GM21515 (cell line): ENCODE results near the gene ZNF140.

ENCODE experiments used
- ATAC-seq: cut with Tn5 transposase; IDR thresholded peaks from one replicate; pipeline ENCODE4 v1.9.1; 2021; ENCODE audit not compliant: unreplicated experiment

The ZNF140 gene

DNA sequence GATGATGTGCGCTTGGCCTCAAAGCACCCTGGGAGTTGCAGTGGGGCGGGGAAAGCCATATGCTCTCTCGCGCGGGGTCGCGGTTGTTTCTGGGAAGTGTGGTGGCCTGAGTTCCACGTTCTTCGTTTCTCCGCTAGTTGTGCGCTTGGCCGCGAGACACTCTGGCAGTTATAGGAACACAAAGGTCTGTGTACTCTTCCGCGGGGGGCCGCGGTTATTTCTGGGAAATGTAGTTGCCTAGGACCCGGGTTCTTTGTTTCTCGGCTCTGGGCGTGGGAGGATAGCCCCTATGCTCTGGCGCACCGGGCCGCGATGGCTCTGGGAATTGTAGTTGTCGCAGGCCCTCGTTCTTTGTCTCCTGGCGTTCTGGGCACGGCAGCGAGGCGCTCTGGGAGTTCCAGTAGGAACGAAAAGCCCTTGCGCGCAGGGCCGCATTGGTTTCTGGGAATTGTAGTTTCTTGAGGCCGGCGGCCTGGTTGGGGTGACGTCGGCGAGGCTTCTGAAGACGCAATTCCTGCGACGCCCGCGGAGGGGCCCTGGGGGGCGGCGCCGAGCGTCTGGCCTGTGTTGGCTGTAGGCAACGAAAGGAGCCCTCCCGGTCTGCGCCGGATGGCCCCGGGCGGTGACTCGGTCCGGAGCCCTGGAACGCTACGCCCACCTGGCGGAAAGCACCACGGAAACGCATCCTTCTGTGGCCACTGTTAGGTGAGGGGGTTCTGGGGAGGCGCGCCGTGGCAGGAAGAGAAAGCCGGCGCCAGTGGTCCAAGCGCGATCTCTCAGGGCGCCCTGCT lies at the start of gene ZNF140:
TSS of gene ZNF140 (plus strand) at position 556 of the 791 bp plus-strand sequence. CDS start 398 bp downstream, outside the sequence.
- peak; percentile 74 for ATAC-seq

DNA sequence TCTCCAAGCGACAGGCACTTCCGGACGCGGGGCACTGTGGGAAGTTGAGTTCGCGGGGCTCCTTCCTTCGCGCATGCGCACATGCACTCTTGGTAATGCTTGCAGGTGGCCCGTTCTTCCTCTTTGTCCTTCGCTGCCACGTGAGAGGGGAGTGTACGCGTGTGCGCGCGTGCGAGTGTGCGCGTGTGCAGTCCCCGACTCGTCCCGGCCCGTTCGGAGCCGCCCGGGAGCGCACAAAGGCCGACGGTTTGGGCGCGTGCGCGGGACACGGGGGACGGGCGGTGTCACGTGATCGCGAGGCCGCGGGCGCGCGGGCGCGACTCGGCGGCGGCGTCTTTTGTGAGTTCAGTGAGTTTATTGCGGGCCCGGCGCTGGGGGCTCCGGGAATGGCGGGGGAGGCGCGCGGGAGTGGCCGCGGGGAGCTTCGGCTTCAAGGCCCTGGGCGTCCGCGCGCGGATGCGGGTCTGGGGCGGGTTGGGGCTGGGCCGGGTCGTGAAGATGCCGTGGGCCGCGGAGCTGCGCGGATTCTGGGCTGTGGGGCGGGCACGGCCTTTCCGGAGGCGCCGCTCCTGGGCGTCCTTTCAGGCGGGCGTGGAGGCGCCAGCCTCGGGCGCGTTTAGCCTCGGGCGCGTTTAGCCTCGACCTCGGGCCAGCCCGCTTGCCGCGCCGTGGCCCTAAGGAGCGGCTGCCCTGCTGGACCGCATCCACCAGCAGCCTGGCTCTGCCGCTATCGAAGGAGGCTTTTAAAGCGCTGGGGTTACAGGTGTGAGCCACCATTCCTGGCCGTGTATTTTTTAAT lies 43.3 kb upstream of the ZNF140 start, which contains the start of gene ZNF84:
TSS of gene ZNF84 (plus strand) at position 303 of the 799 bp plus-strand sequence. CDS start 3,959 bp downstream, outside the sequence.
- ATAC-seq: peak; percentile 96

DNA sequence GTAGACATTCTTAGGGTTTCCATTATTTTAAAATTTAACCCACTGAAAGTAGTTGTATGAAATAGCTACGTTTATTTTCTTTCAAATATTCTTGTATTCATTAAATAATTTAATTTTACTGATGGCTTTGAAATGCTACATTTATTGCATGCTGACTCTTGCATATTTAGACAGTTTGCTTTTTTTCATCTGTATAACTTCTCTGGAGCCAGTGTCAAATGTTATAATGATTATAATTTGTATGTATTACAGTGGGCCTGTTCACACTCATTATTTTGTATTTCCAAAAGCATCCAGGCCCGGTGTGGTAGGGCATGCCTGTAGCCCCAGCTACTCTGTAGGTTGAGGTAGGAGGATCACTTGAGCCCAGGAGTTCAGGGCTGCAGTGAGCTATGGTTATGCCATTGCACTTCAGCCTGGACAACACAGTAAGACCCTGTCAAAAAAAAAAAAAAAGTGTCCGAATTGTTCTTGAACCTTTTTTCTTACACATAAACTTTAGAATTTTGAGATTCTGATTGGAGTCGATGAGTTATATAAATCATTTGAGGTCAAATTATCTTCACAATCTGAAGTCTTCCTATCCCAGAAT lies 42.5 kb upstream of the ZNF140 start:
- ATAC-seq: no peak

DNA sequence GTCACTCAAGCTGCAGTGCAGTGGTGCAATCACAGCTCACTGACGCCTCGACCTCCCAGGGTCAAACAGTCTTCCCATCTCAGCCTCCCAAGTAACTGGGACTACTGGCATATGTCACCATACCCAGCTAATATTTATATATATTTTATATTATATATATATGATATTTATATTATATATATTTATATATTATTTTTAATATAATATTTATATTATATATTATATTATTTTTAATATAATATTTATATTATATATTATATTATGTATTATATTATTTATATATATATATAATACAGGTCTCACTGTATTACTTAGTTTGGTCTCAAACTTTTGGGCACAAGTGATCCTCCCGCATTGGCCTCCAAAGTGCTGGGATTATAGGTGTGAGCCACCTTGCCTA lies 34.0 kb upstream of the ZNF140 start:
- no peak for ATAC-seq

DNA sequence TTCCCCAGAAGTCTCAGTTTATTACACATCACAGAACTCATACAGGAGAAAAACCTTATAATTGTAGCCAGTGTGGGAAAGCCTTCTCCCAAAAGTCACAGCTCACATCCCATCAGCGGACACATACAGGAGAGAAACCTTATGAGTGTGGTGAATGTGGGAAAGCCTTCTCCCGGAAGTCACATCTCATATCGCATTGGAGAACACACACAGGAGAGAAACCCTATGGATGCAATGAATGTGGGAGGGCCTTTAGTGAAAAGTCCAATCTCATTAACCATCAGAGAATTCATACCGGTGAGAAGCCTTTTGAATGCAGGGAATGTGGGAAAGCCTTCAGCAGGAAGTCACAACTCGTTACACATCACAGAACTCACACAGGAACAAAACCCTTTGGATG lies 23.3 kb upstream of the ZNF140 start:
- no peak for ATAC-seq

DNA sequence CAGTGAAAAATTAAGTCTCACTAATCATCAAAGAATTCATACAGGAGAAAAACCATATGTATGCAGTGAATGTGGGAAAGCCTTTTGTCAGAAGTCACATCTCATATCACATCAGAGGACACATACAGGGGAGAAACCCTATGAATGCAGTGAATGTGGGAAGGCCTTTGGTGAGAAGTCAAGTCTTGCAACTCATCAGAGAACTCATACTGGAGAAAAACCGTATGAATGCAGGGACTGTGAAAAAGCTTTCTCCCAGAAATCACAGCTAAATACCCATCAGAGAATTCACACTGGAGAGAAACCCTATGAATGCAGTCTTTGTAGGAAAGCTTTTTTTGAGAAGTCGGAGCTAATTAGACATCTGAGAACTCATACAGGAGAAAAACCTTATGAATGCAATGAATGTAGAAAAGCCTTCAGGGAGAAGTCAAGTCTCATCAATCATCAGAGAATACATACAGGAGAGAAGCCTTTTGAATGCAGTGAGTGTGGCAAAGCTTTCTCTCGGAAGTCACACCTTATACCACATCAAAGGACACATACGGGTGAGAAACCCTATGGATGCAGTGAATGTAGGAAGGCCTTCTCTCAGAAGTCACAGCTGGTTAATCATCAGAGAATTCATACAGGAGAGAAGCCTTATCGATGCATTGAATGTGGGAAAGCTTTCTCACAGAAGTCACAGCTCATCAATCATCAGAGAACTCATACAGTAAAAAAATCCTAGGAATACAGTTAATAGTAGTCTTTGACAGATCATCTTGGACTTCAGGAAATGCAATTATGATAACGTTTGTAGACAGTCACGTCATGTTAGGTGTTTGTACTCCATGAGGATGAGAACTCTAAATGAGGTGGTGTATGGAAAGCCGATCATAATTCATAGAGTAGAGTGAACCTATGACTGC lies 22.3 kb upstream of the ZNF140 start:
- ATAC-seq: no peak

DNA sequence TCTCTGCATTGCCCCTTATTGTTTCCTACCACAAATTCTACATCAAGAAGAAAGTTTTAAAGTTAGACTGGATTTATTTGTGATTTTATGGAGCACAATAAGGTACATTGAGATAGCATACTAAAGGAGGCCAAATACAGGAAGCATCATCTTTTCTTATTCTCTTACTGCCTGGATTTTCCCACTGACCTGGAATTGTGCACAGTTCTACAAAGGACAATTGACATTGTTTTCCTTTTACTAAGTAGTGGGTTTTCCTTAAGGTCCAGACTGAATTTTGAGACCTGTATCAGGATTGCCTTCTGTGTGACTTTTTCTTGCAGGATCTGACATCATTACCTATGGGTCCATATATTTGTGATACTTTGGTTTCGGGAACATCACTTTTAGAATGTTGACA lies 18.8 kb upstream of the ZNF140 start:
- ATAC-seq: no peak

DNA sequence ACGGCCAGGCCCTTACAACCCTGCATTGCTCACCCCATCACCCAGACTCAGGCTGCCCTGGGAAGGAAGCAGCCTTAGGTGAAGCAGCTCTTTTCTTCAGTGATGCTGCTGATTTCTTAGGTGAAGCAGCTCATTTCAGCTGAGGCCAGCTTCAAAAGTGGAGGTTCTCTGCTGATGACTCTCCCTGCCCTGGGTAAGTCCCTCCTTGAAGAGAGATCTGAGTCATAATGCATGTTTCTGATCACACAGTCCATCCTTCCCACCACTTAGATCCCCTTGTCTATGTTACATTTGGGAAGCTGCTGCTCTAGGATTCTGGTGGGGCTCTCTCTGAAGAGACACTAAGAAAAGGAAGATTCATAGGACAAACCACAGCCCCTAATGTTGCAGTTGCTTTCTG lies 17.2 kb upstream of the ZNF140 start:
- ATAC-seq: no peak

DNA sequence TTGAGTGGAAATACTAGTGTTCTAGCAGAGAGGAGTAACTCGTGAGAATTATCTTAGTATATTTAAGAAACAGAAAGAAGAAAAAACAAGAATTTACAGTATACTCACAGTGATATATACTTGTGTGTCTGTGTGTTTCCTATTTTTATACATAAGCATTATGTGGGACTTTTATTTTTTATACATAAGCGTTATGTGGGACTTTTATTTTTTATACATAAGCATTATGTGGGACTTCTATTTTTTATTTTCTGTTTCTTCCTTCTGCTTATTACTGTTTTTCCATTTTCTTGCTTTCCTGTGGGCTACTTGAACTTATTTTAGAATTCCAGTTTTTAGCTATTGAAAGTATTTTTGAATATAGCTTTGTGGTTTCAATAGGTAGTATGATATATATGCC lies 6.9 kb upstream of the ZNF140 start:
- no peak for ATAC-seq

DNA sequence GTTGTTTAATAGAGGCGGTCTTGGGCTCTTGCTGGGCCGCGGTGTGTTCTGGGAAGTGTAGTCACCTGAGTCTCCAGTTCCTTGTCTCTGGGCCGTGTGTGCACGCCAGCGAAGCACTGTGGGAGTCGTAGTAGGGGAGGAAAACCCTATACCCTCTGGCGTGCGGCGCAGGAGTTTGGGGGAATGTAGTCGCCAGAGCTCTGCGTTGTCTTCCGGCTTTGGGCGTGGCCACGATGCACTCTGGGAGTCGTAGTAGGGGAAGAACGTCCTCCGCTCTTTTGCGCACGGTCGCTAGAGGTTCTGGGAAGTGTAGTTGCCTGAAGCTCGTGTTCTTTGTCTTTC lies 726 bp upstream of the ZNF140 start:
- peak; percentile 84 for ATAC-seq

DNA sequence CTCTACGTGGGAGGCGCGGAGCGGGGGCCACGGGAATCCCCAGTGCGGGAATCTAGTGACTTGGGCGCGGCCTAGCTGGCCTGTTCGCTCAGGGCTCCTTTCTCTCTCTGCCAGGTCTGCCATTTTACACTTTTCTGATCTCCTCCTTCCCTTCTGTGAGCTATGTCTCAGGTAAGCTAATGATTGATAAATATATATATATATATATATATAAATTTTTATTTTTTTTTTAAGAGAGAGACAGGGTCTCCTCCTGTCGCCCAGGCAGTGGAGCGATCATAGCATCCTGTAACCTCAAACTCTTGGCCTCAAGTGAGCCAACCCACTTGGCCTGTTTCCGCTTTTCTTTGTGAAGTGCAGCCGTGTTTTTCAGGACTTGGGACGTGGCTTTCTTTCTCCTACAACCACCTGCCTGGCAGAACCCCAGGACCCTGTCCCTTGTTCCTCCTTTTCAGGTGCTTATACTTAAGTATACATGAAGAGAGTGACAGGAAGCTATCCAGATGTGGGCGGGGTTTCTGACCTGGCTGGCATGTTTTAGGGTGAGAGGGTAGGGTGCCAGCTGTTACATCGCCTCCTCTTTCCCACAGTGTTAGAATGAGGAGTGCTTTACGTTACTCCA lies 547 bp downstream of the ZNF140 start:
- ATAC-seq: no peak

DNA sequence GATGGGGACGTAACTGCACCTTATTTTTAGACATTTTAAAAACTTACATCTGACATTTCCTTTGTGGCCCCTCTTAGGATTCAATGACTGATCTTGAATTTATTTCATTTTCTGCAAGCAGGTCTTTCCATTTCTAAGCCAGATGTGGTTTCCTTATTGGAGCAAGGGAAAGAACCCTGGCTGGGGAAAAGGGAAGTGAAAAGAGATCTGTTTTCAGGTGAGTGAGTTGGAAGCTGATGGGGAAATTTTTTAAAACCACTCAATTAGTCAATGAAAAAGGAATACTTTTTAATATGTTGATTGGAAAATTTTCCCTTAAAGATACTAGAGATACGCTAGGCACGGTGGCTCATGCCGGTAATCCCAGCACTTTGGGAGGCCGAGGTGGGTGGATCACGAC lies 2.6 kb downstream of the ZNF140 start:
- no peak for ATAC-seq

DNA sequence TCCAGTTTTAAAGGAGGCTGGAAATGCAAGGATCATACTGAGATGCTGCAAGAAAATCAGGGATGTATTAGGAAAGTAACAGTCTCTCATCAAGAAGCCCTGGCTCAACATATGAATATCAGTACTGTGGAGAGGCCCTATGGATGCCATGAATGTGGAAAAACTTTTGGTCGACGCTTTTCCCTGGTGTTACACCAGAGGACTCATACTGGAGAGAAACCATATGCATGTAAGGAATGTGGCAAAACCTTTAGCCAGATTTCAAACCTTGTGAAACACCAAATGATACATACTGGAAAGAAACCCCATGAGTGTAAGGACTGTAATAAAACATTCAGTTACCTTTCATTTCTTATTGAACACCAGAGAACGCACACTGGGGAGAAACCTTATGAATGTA lies 24.9 kb downstream of the ZNF140 start:
- ATAC-seq: no peak

DNA sequence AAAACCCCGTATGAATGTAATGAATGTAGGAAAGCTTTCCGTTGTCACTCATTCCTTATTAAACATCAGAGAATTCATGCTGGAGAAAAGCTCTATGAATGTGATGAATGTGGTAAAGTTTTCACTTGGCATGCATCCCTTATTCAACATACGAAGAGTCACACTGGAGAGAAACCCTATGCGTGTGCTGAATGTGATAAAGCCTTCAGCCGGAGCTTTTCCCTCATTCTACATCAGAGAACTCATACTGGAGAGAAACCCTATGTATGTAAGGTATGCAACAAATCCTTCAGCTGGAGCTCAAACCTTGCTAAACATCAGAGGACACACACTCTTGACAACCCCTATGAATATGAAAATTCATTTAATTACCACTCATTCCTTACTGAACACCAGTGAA lies 25.5 kb downstream of the ZNF140 start:
- ATAC-seq: no peak

DNA sequence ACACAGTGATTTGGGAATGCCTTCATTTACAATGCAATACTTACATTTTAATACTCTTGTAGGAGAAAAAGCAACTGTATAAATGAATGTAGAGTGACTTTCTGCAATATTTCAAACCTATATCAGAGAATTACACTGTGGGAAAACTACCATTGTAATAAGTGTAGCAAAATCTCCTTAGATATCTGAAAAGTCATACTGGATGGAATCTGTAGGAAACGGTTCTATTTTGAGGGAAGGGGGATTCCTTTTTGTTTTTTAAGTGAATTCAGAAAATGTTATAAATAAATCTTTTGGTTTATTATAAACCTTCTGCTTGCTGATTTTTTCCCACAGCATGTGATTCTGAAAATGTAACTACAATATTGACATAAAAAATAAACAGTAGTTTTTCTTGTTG lies 26.4 kb downstream of the ZNF140 start:
- no peak for ATAC-seq

DNA sequence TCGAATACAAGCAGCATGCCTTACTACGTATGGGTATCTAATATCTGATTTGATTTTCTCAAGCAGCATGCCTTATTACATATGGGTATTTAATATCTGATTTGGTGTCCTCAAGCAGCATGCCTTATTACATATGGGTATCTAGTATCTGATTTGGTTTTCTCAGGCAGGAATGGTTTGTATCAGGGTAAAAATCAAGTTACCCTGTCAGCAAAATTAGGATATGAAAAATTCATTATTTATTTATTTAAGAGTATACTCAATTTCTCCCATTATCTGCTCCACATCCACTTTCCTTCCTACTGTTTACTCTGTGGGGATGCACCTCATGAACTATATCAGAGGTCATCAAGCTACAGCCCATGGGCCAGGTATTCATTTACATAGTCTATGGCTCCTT lies 27.4 kb downstream of the ZNF140 start:
- no peak for ATAC-seq

DNA sequence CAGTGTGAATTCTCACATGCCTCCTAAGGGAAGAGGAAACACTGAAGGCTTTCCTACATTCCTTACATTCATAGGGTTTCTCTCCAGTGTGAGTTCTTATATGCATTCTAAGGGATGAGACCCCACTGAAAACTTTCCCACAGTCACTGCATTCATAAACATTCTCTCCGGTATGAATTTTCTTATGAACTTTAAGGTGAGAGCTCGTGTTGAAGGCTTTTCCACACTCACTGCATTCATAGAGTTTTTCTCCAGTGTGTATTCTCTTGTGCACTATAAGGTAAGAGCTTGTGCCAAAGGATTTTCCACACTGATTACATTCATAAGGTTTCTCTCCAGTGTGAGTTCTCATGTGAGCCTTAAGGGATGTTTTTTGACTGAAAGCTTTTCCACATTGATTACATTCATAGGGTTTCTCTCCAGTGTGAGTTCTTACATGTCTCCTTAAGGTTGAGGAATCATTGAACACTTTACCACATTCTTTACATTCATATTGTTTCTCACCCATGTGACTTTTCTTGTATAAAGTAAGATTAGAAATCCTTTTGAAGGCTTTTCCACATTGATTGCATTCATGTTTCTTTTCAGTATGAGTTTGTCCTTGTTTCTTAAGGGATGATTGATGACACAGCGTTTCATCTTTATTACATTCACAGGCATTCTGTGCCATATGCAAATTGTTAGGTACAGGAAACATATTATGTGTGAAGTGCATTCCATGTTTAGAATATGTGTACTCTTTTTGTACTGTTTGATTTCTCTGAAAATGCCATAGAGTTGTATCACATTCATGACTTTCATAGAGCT lies 39.9 kb downstream of the ZNF140 start:
- ATAC-seq: no peak

DNA sequence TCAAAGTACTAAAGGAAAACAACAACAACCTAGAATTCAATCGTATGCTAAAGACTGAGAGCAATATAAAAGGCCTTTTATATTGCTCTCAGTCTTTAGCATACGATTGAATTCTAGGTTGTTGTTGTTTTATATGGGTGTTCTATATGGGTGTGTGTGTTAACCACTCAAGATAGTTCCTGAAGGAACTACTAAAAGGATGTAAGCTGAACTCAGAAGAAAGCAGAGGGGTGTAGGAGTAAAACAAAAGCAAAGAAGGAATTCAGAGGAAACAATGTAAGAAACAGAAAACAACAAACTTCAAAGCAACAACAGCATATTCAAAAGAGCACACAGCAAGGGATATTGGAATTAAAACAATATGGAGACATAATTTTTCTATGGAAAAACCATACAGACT lies 44.0 kb downstream of the ZNF140 start:
- ATAC-seq: no peak

DNA sequence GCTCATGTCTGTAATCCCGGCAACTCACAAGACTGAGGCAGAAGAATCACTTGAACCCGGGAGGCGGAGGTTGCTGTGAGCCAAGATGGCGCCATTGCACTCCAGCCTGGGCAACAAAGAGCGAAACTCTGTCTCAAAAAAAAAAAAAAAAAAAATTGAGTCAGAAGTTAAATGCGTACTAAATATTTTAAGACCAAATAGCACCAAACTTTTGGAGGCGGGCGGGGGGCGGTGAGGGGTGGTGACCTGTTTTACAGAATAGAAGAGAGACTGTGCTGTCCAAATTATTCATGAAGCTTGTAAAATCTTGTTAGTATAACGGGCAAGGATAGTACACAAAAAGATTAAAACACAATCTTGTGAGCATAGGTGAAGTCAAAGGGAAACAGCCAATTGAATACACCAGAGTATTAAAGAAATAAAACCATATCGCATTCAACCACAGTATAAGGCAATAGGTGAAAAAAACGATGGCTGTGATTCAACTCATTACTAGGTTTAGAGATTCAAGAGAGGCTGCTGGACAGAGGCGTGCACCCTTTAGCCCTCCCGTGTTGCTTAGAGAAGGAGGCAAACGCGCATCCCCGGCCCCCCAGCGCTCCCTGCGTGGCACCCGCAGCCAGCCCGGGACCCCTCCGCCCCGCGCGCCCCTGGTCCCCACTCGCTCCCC lies 48.8 kb downstream of the ZNF140 start:
- ATAC-seq: no peak
